ENCODE results near the gene GPR150. TPM values are rescaled to one million over a fixed set of nuclear protein-coding genes. Genes with fewer than 3 reads are reported as not detected.

GPR150 gene
- total and polyA plus RNA-seq, 2 of the 13 experiments (the other 11 are each of a cell fraction or from before 2014, with no cell fraction given): 0.03 TPM; not detected in 1

DNA sequence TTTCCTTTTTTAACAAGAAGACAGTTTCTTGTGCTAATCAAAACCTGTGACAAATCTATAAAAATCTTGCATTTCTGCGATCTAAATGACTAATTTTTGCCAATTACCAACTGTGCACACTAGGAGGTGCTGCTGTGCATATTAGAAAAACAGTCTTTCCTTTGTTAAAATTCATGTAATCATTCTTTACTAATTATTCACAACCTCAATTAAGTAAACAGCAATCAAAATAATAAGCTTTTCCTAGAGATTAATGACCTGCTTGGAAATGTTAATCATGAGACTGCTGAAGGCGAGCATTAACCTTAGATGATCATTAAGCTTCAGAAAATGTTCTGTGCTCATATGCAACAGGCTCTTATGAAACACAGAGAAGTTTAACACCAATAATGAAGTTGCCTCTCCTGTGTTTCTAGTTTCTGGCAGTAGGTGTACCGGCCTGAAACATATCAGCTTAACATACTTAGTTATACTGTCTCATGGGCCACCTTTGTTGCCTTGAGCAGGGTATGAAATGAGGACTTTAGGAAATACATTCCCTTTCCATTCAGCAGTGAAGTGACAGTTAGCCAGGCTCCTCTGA is 44.4 kb downstream of the GPR150 start (continued):
- TF ChIP-seq, protein P1, sequence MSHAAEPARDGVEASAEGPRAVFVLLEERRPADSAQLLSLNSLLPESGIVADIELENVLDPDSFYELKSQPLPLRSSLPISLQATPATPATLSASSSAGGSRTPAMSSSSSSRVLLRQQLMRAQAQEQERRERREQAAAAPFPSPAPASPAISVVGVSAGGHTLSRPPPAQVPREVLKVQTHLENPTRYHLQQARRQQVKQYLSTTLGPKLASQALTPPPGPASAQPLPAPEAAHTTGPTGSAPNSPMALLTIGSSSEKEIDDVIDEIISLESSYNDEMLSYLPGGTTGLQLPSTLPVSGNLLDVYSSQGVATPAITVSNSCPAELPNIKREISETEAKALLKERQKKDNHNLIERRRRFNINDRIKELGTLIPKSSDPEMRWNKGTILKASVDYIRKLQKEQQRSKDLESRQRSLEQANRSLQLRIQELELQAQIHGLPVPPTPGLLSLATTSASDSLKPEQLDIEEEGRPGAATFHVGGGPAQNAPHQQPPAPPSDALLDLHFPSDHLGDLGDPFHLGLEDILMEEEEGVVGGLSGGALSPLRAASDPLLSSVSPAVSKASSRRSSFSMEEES (CRISPR knock-in tag; IDR thresholded peaks at IDR 0.05): 0 out of 2 replicates have a peak, but pooled peaks have one; percentile 31
- TF ChIP-seq TMF1 (CRISPR knock-in tag; IDR thresholded peaks at IDR 0.05; ENCODE audit: low read depth) (no peak), TRIM24 (CRISPR knock-in tag; IDR thresholded peaks at IDR 0.05) (no peak), IKZF1 (IDR thresholded peaks at IDR 0.05) (no peak), NFE2L2 (IDR thresholded peaks at IDR 0.05; ENCODE audit: low read length) (no peak), RFXANK (CRISPR knock-in tag; IDR thresholded peaks at IDR 0.05) (no peak), HMG20B (CRISPR knock-in tag; conservative IDR thresholded peaks at IDR 0.05) (no peak), ZSCAN20 (CRISPR knock-in tag; IDR thresholded peaks at IDR 0.05; ENCODE audit: borderline replicate concordance) (no peak), ZNF3 (CRISPR knock-in tag; IDR thresholded peaks at IDR 0.05) (no peak), ZKSCAN1 (IDR thresholded peaks at IDR 0.05; ENCODE audit: low read length) (no peak)
- TF ChIP-seq, protein P2, sequence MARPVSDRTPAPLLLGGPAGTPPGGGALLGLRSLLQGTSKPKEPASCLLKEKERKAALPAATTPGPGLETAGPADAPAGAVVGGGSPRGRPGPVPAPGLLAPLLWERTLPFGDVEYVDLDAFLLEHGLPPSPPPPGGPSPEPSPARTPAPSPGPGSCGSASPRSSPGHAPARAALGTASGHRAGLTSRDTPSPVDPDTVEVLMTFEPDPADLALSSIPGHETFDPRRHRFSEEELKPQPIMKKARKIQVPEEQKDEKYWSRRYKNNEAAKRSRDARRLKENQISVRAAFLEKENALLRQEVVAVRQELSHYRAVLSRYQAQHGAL (CRISPR knock-in tag; IDR thresholded peaks at IDR 0.05; ENCODE audit: not compliant biosample characterization): no peak
- TF ChIP-seq, protein P3, sequence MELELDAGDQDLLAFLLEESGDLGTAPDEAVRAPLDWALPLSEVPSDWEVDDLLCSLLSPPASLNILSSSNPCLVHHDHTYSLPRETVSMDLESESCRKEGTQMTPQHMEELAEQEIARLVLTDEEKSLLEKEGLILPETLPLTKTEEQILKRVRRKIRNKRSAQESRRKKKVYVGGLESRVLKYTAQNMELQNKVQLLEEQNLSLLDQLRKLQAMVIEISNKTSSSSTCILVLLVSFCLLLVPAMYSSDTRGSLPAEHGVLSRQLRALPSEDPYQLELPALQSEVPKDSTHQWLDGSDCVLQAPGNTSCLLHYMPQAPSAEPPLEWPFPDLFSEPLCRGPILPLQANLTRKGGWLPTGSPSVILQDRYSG (CRISPR knock-in tag; IDR thresholded peaks at IDR 0.05): no peak
